ENCODE results near the gene ID1.
"Not testable (repeated sequence)": the region's sequence is repeated elsewhere in the genome, so short reads cannot be mapped to it uniquely, and the experiment has no call there.

DNA sequence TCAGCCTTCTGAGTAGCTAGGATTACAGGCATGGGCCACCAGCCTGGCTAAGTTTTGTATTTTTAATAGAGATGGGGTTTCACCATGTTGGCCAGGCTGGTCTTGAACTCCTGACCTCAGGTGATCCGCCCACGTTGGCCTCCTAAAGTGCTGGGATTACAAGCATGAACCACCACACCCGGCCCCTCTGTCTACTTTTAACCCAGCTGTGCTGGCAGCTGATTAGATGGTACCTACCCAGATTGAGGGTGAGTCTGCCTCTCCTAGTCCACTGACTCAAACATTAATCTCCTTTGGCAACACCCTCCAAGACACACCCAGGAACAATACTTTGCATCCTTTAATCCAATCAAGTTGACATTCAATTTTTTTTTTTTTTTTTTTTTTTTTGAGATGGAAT lies 43.0 kb downstream of the ID1 start:
- not testable (repeated sequence) for TF ChIP-seq POLR2AphosphoS5, POLR2A (IDR thresholded peaks at IDR 0.05)
- TF ChIP-seq, protein P1, sequence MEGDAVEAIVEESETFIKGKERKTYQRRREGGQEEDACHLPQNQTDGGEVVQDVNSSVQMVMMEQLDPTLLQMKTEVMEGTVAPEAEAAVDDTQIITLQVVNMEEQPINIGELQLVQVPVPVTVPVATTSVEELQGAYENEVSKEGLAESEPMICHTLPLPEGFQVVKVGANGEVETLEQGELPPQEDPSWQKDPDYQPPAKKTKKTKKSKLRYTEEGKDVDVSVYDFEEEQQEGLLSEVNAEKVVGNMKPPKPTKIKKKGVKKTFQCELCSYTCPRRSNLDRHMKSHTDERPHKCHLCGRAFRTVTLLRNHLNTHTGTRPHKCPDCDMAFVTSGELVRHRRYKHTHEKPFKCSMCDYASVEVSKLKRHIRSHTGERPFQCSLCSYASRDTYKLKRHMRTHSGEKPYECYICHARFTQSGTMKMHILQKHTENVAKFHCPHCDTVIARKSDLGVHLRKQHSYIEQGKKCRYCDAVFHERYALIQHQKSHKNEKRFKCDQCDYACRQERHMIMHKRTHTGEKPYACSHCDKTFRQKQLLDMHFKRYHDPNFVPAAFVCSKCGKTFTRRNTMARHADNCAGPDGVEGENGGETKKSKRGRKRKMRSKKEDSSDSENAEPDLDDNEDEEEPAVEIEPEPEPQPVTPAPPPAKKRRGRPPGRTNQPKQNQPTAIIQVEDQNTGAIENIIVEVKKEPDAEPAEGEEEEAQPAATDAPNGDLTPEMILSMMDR (IDR thresholded peaks at IDR 0.05), result not testable (repeated sequence)

Data from stomach (tissue), 4 donors.